Measurements from ENCODE around the gene MARCHF10.

The MARCHF10 gene

DNA sequence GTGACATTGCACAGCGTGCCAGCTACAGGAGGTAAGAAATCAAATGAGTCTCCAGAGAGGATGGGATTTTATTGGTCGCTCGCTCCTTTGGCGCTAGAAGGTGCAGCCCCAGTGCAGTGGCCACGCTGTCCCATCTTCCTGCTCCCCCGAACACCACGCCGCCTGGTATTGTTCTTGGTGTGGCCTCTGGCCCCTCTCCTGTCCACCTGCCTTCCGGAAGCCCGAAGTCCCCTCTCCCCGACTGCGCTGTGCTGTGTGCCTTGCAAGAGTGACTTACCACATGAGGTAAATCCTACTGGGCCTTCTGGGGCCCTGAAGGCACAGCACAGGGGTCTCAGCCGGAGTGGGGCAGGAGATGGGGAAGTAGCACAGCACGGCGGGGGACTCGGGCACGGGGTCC lies 58.2 kb downstream of the MARCHF10 start:
- DNase-seq: no peak

DNA sequence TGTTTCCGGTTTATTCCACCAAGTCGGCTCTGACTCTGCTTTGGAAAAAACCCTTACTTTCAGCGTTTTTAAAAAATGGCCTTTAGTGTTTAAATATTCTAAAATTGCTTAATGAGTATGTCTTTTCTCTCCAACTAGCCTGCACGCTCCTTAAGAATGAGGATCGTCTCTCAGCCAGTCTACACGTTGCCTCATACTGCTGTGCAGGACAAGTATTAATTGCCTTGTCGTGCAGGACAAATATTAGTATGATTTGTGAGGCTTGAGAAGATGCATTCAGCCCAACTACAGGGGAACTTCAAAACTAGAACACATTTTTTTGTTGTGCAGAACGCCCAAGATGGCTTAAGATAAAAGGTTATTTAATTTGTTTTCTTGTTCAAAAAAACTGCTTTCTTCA lies 61.2 kb downstream of the MARCHF10 start:
- no peak for DNase-seq

DNA sequence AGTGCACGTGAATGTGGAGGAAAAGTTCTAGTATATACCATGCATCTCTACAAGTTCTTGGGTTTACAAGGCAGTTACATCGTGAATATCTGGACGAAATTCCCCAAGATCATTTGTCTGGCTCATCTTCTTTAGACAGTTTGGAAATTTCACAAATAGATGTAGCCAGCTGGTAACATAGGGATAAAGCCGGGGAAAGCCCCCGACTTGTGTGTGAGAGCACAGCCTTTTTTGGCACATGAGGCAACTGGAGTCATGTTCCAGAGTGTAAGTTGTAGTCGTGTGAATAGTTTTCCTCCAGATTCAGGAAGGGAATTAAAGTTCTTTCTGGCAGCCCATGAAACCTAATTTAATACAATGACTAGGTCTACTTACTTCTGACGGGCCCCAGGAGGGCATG lies 62.3 kb downstream of the MARCHF10 start:
- DNase-seq: no peak

DNA sequence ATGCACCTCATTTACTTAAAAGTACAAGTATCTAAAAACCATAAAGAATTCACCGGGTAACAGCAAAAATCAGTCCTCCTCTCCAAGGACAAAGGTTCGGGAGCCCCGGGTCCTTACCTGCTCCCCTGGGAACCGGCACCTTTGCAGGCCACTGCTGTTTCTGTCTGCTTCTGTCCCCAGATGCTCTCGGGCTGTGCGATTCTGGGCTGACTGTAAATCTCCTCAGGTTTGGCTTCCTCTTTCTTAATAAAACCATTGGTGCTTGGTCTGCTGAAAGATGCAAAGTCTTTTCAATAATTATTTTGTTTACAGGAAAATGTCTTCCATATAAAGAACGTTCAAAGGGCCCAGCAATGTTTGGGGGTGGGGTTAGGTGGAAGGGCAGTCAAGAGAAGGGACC lies 63.9 kb downstream of the MARCHF10 start:
- no peak for DNase-seq

DNA sequence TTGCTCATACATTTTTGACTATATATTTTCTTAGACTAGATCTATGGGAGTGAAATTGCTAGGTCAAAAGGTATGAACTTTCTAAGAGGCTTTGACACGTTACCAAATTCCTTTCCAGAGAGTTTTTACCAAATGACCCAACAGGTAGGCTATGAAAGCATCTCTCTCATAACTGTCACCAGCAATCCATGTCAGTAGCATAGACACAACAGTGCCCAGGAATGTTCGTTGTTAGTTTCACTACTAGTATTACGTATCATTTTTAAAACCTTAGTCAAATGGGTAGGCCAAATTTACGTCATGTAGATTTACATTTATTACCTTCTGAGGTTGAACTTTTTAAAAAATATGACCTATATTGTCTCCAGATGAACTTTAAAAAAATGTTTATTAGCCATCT lies 66.8 kb downstream of the MARCHF10 start:
- no peak for DNase-seq

DNA sequence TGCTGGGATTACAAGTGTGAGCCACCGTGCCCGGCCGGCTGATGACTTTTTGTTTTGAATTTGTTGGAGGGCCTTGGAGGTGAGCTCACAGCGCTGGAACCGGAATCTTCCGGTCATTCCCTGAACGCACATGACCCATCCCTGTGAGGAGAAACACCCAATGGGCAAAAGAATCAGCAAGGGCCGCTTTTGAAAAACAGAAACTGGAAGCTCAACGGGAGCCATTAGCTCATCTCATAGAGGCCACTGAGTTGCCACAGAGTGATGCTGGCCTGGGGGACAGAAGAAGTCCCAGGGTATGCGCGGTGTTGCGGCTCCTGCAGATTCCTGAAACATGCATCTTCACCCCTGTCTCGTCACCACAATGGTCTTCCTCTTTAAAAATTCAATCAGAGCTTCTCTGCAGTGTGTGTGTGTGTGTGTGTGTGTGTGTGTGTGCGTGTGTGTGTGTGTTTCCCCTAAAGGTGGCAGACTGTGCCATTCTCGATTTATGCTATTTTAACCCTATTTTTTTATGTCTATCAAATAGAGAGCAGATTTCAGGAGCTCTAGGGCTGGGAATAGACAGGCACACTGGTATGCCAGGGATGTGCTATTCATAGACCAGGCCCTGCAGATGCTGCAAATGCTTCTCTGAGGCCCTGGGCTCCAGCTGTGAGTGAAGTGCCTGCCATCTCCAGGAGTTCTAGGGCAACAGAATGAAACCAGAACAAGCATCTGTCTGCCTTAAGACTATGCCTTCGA lies 68.3 kb downstream of the MARCHF10 start:
- DNase-seq: no peak

DNA sequence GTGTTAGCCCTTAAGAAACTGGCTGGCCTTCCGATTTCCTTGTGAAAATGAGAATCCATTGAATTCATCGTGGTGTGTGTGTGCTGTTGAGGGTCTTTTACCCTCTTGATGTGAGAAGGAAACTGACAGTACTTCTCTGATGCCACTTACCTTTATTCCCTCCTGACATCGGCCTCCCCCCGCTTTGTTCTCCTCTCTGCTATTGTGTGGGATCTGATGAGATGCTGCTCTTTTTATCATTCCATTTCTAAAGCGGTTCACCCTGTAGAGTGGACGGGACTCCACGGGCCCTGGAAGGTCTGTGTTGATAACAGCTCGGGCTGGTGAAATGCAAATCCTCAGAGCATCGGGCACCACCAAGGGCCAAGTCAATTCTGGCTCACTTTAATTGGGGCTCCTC lies 69.8 kb downstream of the MARCHF10 start:
- DNase-seq: no peak

DNA sequence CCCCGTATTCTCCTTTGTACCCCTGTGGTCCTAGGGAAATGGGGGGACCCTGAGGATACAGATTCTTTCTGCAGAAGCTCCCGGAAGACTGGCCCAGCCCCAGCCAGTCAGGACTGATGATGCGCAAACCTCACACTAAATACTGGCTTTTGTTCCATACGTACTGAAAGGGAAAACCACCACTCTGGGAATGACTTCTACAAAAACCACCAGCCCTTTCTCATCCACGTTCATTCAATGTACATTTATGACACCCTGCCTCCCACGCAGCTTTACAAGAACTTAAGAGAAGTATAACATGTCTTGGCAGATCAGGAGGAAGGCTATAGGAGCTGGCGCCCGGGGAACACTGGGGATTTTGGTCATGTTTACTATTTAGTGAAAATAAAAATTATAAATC lies 70.6 kb downstream of the MARCHF10 start:
- no peak for DNase-seq

DNA sequence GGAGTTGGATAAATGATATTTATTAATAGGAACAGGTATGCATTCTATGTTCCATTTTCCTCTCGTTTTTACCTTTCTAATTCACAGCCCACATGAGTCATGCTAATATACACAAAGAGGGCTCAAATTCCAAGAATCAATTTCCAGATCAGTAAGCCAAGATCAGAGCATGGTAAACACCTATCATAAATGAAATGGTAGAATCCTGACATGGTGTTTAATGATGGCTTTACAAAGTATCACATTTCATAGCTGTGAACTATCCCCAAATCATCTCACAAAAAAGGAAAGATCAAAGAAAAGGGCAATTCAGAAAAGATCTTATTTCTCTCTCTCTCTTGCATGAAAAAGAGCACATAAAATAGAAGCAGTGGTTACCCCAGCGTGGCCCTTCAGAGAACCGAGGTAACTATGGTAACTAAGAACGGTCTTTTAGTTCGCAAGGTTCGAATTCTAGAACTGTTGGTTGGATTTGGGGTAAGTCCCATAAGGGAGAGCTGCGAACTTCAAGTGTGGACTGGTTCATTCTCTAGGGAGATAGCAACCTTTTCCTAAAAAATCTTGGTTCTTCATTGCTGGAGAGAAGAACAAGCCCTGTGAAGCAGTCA lies 73.0 kb downstream of the MARCHF10 start:
- DNase-seq: no peak

DNA sequence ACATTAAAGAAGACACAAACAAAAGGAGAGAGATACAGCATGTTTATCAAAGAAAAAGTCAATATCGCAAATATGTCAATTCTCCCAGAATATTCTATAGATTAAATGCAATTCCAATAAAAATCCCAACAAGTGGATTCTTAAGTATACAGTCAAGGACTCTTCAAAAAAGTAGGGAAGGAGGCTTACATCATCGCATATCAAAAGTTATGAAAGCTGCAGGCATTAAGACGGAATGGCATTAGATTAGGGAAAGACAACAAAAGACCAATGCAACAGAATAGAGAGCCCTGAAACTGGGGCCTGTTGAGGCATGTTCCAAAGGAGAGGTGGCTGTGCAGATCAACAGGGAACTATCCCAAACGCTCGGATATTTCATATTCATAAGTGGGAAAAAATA lies 76.0 kb downstream of the MARCHF10 start:
- DNase-seq: no peak

DNA sequence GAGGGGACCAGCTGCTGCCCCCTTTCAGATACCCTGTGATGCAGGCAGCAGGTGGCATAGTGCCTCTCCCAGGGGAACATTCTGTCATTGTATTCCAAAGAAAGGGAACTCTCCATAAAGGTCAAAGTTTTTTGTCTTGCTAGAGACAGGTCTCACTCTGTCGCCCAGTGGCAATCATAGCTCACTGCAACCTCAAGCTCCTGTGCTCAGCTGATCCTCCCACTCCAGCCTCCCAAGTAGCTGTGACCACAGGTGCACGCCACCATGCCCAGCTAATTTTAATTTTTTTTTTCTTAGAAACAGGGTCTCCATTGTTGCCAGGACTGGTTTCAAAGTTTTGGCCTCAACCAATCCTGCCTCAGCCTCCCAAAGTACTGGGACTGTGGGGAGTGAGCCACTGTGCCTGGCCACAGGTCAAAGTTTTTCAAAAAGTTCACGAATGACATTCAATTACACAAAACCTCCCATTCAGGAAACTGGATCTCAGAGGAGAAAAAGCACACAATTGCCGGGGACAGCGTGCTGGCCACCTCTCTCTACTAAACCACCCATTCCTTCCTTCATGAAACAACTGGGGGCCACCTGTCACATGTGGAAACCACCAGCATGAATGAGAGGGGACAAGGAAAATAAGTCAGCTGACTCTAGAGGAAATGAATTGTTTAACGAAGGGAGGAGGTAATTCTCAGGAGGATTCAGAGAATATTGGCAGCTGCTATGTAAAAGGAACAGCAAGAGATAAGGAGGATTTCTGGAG lies 80.0 kb downstream of the MARCHF10 start:
- no peak for DNase-seq

DNA sequence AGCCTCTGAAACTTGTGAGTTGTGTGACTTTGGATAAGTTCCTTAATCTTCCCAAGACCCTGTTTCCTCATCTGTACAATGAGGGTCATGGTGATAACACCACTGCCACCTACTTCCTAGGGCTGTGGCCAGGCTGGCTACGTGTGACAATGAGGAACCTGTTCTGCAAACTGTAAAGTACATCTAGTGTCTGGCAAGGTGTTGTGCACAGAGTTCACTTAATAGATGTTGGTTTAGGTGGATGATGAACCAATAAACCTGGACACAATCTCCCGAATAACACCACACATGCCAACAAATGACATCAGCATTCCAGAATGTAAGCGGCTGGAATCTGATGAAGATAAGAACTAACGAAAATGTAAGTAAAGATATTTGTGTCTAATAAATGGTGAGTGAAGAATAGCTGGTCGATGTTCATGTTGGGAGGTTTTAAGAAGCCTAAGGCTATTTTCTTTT lies 82.3 kb downstream of the MARCHF10 start:
- DNase-seq: no peak

DNA sequence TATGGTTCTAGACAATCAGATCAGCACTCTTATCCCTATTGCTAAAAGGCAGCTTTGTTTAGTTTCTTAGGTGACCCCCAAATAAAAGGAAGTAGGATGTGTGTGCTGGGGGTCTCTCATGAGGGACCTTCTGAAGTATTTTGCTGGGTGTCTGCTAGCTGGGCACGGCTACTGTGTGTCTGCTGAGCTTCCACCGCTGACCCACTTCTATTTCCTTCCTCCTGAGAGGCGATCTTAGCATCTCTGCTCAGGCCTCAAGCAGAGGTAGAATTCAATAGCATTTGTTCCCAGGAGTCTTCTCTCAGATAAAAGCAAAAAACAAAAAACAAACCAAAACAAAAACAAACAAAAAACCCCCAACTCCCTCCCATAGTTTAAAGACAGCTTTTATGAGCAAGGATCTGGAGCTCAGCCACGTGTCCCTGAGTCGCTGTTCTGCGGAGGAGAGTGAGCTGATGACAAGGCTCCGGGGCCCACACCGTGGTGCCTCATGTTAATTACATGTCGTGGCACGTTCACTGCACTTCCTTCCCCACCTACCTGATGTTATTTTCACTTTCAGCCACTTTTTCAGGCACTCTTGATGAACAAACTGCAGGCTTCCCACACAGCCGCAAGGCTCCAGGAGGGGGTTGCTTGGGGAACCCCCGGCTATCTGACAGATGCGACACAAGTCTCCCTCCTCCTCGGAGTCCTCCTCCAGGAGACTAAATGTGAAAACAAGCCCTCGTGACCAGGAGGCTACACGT lies 83.5 kb downstream of the MARCHF10 start:
- no peak for DNase-seq

DNA sequence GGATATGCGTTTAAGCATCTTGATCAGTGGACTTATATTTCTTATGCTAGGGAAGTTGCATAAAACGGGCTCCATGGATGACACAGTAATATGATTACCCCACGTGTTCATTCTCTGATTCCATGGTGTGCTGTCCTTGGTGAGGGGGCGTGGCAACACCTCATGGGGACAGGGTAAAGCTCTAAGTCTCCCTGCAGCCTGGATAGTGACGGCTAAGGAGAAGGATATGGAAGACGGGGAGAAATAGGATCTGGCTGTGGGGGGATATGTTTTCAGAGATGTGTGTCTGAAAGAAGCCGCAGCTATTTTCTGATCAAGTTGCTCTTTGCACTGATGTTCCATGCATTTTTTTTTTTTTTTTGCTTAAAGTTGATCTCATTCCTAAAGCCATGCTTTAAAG lies 84.3 kb downstream of the MARCHF10 start:
- DNase-seq: no peak

DNA sequence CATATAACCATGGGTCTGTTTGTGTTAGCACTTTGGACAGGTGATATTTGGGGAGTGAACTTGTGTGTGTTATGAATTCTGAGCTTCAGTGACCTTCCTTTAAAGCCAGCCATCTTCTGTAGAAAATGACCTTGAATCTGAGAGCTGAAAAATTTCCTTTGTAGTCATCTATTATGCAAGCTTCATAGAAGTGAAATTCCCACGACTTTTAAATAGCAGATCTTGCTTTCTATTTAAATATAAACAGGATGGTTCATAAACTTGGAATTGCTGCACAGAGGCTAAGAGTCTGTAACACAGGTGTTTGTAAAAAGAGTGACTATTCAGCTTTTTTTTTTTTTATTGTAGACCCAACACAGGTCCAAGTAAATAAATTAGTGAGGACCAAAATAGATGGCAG lies 85.5 kb downstream of the MARCHF10 start:
- DNase-seq: no peak

DNA sequence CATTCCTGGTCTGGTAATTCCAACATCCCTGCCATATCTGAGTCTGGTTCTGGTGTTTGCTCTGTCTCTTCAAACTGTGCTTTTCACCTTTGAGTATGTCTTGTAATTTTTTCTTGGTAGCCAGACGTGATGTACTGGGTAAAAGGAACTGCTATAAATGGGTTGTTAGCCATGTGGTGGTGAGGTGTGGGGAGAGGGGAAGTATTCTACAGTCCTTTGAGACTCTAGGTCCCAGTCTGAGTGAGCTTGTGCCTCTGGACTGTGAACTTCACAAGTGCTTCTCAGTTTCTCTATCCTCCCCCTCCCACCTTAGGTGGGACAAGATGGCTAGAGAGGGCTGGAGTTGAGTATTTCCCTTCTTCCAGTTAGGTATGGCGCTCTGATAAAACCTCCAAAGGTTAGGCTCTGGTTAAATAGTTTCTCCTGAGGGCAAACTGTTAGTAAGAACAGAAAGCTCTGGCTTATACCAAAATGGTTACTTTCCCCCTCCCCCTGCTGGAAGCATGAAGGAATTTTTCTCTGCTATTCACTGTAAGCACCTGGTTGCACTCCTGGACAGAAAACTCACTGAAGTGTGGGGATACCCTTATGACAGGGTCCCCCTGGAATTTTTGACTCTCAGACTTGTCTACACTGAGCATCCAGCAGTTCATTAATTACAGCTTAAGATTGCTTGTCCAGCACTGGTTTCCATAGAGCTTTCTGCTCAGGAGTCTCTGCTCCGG lies 87.8 kb downstream of the MARCHF10 start:
- DNase-seq: no peak

DNA sequence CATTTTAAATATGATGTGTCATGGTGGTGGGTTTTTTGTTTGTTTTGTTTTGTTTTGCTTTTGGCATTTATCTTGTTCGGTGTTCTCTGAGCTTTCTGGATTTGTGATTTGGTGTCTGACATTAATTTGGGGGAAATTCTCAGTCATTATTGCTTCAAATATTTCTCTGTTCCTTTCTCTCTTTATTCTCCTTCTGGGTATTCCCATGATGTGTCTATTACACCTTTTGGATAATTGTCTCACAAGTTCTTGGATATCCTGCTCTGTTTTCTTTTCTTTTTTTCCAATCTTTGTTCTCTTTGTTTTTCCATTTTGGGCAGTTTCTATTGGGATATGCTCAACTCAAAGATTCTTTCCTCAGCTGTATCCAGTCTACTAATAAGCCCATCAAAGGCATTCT lies 88.5 kb downstream of the MARCHF10 start:
- no peak for DNase-seq

DNA sequence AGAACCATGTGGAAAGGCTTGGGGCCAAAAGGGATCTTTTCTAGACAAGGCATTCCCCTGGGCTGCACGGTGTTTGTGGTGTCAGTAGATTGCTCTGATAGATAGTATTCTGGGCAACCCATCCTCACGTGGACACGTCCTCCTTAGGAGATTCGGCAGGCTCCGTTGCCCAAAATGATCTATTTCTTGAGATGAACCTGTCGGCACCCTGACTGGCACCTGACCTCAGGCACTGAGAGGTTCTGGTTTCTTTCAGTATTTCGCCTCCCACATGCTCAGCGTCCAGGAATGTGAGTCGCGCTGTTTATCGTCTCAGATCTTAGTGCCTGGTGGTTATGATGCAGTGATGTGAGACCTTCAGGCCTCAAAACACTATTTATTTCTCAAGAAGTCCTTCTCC lies 89.7 kb downstream of the MARCHF10 start:
- no peak for DNase-seq

DNA sequence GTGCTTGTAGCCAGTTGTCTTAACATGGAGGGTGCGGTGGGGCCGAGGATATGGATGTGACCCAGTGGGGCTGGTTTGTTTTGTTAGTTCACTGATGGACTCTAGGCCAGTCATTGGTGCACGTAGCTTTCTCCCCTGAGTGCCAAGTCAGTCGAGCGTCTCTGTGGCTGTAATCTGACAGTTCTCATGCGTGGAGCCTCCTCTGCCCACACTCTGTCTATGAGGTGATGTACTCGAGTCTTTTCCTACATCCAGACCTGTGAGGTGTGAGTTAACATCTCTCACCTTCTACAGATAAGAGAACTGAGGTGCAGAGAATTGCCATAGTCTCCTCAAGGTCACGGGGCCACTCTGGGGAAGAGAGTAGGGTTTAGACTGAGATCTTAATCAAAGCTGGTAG lies 90.2 kb downstream of the MARCHF10 start:
- DNase-seq: no peak

DNA sequence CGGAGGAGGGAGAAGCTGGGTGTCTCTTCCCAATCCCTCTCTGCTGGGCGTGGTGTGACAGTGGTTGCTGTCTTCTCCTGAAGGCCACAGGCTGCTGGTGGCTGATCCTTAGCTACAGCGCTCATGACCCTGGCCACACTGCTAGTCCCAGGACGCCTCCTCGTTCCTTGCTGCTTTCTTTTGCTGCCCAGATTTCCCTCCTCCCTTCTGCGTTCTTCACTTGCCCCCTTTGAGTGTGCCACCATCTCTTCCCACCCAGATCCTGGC lies 90.6 kb downstream of the MARCHF10 start:
- no peak for DNase-seq

DNA sequence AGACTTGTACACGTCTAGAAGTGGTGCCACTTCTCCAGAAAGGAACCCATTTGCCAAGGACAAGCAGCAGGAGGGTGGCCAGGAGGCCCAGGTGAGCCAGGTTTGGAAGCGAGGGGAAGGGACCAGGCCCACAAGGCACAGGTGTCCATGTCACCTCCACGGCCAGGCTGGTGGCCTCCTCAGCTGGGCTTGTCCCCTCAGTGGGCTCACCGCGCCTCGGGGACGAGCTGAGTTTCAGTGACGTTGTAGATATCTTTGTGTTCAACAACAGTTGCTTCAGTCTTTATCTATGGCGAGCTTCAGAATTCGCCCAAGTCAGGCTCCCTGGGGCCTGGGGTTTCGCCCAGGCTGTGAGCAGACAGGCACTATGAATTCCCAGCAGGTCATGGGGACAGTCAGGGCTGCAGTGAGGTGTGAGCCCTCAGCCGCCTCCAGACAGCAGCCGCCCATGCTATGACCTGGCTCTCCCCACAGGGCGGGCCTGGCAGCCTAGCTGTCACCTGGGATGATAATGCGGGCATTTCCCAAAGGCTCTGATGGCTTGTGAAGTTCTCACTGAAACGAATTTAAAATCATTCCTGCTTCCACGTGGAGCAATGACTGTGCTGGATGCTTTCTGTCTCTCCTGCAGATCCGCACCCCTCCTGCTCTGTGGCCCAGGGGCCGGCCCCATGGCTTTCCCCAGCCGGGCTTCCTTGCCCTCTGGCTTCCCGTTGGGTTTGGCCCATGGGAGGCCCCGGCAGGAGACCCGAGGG lies 91.1 kb downstream of the MARCHF10 start:
- DNase-seq: no peak

DNA sequence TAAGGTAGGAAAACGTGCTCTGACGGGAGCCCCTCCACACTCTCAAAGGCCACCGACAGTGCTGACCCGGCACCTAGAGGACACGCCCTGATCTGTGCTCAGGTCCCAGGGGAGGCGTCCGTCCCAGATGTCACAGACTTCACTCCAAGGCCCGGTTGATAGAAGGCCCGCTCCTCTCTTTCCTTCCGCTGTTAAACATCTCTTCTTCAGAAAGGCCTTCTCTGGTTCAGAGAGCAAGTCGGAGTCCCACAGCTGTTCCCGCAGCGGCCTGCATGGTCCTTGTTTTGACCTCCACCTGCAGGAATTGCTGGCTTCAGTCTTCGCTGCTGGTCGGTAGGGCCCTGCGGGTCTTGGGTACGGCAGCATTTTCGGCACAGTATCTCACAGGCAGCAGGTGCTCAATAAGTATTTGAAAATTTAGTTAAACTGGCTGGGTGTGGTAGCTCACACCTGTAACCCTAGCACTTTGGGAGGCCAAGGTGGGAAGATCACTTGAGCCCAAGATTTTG lies 92.2 kb downstream of the MARCHF10 start:
- no peak for DNase-seq

All from NCI-H1048 (cell line).